Measurements from ENCODE around the gene CGB7.

Gene CGB7

DNA sequence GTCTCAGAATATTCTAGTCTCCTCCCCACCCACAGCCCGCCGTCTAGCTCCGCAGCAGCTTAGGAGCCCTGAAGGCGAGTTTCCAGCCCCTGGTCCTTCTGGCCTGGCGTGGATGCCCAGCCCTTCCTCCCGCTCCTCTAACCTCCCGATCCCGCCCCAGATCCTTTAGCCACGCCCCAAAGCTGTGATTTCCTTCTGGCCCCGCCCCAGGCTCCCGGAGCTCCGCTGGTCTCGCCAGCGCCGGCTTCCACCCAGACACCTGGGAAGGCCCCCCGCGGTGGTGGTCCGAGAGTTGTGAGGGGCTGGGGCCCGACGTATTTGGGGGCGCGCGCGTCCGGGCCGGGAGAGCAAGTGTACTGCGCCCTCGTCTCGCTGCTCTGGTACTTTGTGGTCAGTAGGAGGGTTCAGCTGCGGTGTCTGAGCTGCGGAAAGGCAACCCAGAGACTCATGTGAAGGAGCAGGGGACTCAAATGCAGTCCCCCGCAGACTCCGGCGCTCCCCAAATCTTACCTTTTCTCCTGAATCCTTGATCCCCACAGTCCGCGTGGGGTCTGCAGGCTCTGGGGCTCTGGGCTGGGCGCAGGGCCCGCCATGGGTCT, at the start of gene CGB7:
TSS of gene CGB7 (minus strand) at position 114 of the 599 bp plus-strand sequence. CDS start 2,374 bp downstream, outside the sequence.
- TF ChIP-seq, protein P1, sequence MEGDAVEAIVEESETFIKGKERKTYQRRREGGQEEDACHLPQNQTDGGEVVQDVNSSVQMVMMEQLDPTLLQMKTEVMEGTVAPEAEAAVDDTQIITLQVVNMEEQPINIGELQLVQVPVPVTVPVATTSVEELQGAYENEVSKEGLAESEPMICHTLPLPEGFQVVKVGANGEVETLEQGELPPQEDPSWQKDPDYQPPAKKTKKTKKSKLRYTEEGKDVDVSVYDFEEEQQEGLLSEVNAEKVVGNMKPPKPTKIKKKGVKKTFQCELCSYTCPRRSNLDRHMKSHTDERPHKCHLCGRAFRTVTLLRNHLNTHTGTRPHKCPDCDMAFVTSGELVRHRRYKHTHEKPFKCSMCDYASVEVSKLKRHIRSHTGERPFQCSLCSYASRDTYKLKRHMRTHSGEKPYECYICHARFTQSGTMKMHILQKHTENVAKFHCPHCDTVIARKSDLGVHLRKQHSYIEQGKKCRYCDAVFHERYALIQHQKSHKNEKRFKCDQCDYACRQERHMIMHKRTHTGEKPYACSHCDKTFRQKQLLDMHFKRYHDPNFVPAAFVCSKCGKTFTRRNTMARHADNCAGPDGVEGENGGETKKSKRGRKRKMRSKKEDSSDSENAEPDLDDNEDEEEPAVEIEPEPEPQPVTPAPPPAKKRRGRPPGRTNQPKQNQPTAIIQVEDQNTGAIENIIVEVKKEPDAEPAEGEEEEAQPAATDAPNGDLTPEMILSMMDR (IDR thresholded peaks at IDR 0.05; ENCODE audit: control insufficient read depth, extremely low read depth, insufficient read depth) = no peak
- H3K4me3 ChIP-seq (ENCODE audit: low read depth, low read length) = peak within 1 kb of the TSS; percentile 47
- DNase-seq (ENCODE audit: low read depth) = no peak

DNA sequence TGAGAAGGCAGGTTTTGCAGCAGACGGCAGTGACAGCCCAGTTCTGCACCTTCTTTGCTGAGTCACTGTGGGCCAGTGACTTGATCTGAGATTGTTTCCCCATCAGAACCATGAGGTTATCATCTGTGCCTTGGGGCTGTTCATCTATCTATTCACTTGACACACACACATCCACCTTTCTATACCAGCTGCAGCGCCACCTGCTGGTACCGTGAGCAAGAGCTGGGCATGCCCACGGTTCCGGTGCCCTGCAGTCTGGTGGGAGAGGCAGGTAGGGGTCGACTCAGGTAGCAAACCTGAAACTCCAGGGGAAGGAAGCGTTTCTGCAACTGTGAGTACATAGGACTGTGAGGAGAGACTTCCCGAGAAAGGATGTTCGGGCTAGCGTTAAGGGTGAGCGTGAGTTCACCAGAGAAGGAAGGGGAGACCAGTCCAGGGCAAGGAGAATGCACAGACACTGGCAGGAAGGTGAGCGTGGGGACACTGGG, 49.1 kb upstream of the CGB7 start:
- TF ChIP-seq, protein P1 (IDR thresholded peaks at IDR 0.05; ENCODE audit: control insufficient read depth, extremely low read depth, insufficient read depth) = peak; percentile 73
- no peak overlapping the region for H3K4me3 ChIP-seq (ENCODE audit: low read depth, low read length)
- DNase-seq (ENCODE audit: low read depth) = no peak

DNA sequence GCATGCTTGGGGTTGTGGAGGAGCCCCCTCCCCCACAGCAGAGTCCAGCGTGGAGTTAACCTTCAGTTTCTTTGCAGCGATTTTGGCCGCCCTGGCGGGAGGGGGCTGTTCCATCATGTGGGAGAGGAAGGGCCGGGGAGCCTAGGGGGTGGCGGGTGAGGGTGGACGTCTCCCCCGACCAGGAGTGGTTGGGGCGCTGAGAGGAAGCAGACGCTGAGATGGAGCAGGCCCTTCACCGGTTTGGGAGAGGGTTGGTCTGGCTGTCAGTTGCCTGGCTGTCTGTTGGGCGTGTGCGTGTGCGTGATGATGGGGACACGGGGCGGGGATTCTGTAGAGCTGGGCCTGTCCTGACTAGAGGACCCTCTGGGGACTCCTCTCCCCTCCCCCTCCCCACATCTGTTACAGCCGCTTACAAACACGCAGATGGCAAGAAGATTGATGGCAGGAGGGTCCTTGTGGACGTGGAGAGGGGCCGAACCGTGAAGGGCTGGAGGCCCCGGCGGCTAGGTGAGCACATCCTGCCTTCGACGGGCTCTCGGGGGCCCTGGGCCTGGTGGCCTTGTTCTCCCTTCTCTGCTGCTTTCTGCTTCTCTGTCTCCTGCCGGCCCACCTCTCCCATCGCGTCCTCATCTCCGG, 46.8 kb upstream of the CGB7 start:
- TF ChIP-seq, protein P1 (IDR thresholded peaks at IDR 0.05; ENCODE audit: control insufficient read depth, extremely low read depth, insufficient read depth) = no peak
- no peak overlapping the region for H3K4me3 ChIP-seq (ENCODE audit: low read depth, low read length)
- no peak for DNase-seq (ENCODE audit: low read depth)

DNA sequence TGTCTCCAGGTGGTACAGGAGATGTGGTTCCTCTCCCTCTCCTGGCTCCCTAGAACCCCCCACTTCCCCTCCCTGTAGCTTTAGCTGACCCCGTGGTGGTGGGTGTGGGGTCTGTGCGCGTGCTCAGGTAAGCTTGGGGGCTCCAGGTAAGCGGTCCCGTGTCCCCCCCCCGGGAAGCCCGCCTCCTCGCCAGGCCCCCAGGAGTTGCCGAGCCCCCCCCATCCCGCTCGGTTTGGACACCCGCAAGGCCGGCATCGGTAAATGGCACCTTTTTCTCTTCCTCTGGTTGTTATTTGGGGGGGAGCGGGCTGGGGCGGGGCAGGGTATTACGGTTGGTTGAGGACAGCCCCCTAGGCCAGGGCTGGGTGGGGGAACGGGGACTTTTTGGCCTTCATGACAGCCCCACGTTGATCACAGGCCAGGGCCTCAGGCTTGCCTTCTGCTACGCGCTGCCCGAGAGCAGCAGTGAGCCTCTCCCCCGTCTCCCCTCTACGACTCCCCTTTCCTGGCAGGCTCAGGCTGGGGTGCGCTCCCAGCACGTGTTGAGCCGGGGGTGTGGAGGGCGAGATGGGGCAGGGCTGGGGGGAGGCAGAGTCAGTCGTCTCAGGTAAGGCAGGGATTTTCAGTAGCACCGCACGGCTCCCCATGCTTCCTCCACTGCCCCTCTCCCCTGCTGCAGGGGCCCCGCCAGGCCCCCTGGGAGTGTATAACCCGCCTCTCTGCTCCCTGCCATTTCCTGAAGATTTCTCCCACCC, 46.0 kb upstream of the CGB7 start:
- DNase-seq (ENCODE audit: low read depth) = no peak
- no peak overlapping the region for H3K4me3 ChIP-seq (ENCODE audit: low read depth, low read length)
- TF ChIP-seq, protein P1 (IDR thresholded peaks at IDR 0.05; ENCODE audit: control insufficient read depth, extremely low read depth, insufficient read depth) = no peak

DNA sequence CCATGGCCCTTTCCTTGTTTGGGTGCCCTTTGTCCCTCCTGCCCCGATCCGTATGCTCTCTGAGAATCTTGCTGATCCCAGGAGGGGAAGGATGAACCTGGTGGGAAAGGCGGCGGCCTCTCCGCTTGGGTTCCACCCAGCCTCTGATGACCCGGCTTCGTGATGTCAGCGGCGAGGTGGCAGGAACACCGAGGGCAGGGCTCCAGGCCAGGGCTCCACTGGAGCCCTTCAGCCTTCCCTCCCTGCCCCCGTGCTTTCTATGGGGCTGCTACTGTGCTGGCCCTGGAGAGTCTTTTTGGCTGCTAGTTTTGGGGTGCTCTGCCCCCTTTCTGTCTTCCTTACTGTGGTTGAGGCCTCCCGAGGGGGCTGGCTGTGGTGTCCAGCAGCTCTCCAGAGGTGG, 44.8 kb upstream of the CGB7 start:
- TF ChIP-seq, protein P1 (IDR thresholded peaks at IDR 0.05; ENCODE audit: control insufficient read depth, extremely low read depth, insufficient read depth) = no peak
- H3K4me3 ChIP-seq (ENCODE audit: low read depth, low read length) = no peak overlapping the region
- no peak for DNase-seq (ENCODE audit: low read depth)

DNA sequence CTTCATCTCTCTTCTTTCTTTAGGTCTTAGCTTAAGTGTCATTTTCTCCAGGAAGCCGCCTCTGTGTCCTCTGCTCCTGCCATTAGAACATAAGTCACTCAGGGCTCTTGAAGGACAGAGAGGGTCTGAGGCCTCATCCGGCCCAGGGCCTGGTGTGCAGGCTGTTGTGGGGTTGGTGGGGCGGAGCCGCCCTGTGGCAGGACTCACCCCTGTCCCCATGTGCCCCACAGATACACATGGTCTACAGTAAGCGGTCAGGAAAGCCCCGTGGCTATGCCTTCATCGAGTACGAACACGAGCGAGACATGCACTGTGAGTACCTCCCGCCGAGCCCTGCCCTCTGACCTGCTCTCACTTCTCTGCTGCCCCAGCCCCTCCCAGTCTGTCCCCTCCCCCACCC, 43.6 kb upstream of the CGB7 start:
- TF ChIP-seq, protein P1 (IDR thresholded peaks at IDR 0.05; ENCODE audit: control insufficient read depth, extremely low read depth, insufficient read depth) = no peak
- no peak for DNase-seq (ENCODE audit: low read depth)
- H3K4me3 ChIP-seq (ENCODE audit: low read depth, low read length) = no peak overlapping the region

Data from LNCaP clone FGC (cell line).